Endothelial cell (in vitro differentiated cells): ENCODE results near the gene SUPV3L1. TPM values are rescaled to one million over a fixed set of nuclear protein-coding genes. Genes with fewer than 3 reads are reported as not detected.

Source experiments
- DNase-seq: peaks from one replicate; pipeline ENCODE4 v3.0.0; 2021; ENCODE audit warnings: low spot score
- H3K27ac Mint-ChIP-seq: one replicate; pipeline ENCODE4 v1.8.0; 2021; ENCODE audit warnings: mixed read lengths, inconsistent platforms; ENCODE audit not compliant: unreplicated experiment
- H3K27me3 Mint-ChIP-seq: one replicate; pipeline ENCODE4 v1.8.0; 2021; ENCODE audit warnings: mild to moderate bottlenecking, moderate library complexity, mixed read lengths, inconsistent platforms; ENCODE audit not compliant: unreplicated experiment
- H3K36me3 Mint-ChIP-seq: one replicate; pipeline ENCODE4 v1.8.0; 2021; ENCODE audit warnings: mild to moderate bottlenecking, low read depth, mixed read lengths, inconsistent platforms; ENCODE audit not compliant: unreplicated experiment
- H3K4me1 Mint-ChIP-seq: one replicate; pipeline ENCODE4 v1.8.0; 2021; ENCODE audit warnings: mild to moderate bottlenecking, mixed read lengths, inconsistent platforms; ENCODE audit not compliant: unreplicated experiment
- H3K4me3 Mint-ChIP-seq: one replicate; pipeline ENCODE4 v1.8.0; 2021; ENCODE audit warnings: mild to moderate bottlenecking, mixed read lengths, inconsistent platforms; ENCODE audit not compliant: unreplicated experiment
- H3K9me3 Mint-ChIP-seq: one replicate; pipeline ENCODE4 v1.8.0; 2021; ENCODE audit warnings: mixed read lengths, inconsistent platforms; ENCODE audit not compliant: unreplicated experiment
- total RNA-seq: library from RNA; stranded (reverse); fragmentation: NEBNext Ultra II Directional; extraction: Animal tissue kit (Norgen Biotek cat#: 25700); gene quantifications from one replicate; pipeline ENCODE4 v1.2.1, GENCODE V29; 2021; ENCODE audit not compliant: unreplicated experiment
- TF ChIP-seq, protein P1 (sequence below): fragments of 200-600 bp; sonication (generic); IDR thresholded peaks from one replicate; pipeline ENCODE4 v1.5.0; 2021; ENCODE audit warnings: antibody characterized with exemption; ENCODE audit not compliant: unreplicated experiment

SUPV3L1 gene
- total RNA-seq, 1 donor from 2014 or later, result 31.7 TPM

DNA sequence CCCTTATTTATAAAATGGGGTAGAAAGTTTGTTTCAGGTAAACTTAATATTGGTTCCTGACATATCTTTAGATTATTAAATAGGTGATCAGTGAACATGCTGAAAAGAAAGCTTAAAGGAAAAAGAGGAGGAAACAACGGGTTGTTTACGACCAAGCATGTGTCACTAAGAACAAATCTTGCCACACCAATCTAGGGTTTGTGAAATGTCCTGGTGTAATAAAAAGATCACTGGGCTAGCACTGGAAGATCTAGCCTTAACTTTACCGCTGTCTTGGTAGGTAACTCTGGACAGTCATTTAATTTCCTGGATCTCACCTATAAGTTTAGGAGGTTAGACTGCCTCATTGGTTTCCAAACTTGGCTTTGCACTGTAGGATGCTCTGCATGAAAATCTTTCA is 37.1 kb upstream of the SUPV3L1 start:
- Mint-ChIP-seq H3K36me3 (no peaks in the 10 kb centered on the region), H3K4me1 (no peaks in the 10 kb centered on the region), H3K4me3 (no peak overlapping the region), H3K27me3 (no peaks in the 10 kb centered on the region), H3K9me3 (no peaks in the 10 kb centered on the region), H3K27ac (no peak overlapping the region)
- TF ChIP-seq, protein P1, sequence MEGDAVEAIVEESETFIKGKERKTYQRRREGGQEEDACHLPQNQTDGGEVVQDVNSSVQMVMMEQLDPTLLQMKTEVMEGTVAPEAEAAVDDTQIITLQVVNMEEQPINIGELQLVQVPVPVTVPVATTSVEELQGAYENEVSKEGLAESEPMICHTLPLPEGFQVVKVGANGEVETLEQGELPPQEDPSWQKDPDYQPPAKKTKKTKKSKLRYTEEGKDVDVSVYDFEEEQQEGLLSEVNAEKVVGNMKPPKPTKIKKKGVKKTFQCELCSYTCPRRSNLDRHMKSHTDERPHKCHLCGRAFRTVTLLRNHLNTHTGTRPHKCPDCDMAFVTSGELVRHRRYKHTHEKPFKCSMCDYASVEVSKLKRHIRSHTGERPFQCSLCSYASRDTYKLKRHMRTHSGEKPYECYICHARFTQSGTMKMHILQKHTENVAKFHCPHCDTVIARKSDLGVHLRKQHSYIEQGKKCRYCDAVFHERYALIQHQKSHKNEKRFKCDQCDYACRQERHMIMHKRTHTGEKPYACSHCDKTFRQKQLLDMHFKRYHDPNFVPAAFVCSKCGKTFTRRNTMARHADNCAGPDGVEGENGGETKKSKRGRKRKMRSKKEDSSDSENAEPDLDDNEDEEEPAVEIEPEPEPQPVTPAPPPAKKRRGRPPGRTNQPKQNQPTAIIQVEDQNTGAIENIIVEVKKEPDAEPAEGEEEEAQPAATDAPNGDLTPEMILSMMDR, result no peak
- no peak for DNase-seq

DNA sequence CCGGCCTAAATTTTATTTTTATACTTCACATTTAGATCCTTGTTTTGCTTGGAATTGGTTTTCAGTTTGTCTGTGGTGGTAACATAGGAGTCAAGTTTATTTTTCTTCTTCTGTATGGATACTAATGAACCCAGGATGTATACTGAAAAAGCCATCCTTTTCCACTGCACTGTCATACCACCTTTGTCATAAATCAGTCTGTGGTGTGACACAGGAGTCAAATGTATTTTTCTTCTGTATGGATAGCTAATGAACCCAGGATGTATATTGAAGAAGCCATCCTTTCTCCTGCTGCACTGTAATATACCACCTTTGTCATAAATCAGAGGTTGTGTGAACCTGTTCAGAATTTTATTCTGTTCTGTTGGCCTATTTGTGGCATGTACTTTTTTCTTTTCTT is 34.7 kb upstream of the SUPV3L1 start:
- TF ChIP-seq, protein P1, result no peak
- Mint-ChIP-seq H3K36me3 (no peaks in the 10 kb centered on the region), H3K27ac (no peak overlapping the region), H3K4me1 (no peaks in the 10 kb centered on the region), H3K9me3 (no peaks in the 10 kb centered on the region), H3K4me3 (no peak overlapping the region), H3K27me3 (no peaks in the 10 kb centered on the region)
- DNase-seq, result no peak

- no peaks in the 10 kb centered on the region for H3K27me3 Mint-ChIP-seq
- no peak overlapping the region for H3K4me3 Mint-ChIP-seq
- DNase-seq, result no peak
- H3K4me1 Mint-ChIP-seq, result no peaks in the 10 kb centered on the region
- TF ChIP-seq, protein P1, result no peak
- H3K36me3 Mint-ChIP-seq, result no peaks in the 10 kb centered on the region
- no peaks in the 10 kb centered on the region for H3K9me3 Mint-ChIP-seq
- H3K27ac Mint-ChIP-seq, result no peak overlapping the region
Observed at GRCh38 chr10:69145864-69146263, 34.2 kb upstream of the SUPV3L1 start.

DNA sequence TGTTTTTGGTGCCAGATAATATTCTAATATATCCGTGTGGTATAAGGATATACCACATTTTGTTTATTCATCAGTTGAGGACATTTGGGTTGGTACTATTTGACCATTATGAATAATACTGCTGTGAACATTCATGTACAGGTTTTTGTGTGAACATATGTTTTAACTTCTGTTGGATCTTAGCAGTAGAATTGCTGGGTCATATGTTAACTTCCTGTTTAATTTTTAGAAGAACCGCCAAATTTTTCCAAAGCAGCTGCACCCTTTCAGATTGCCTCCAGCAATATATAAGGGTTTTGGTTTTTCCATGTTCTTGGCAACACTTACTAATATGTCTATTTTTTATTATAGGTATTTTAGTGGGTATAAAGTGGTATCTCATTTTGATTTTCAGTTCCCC is 33.3 kb upstream of the SUPV3L1 start:
- H3K36me3 Mint-ChIP-seq, result no peaks in the 10 kb centered on the region
- TF ChIP-seq, protein P1, result no peak

GRCh38 chr10:69151984-69152383 is 28.1 kb upstream of the SUPV3L1 start:
- no peak for DNase-seq
- Mint-ChIP-seq H3K27ac (no peak overlapping the region), H3K4me3 (no peak overlapping the region), H3K27me3 (no peaks in the 10 kb centered on the region), H3K36me3 (no peaks in the 10 kb centered on the region), H3K9me3 (no peaks in the 10 kb centered on the region), H3K4me1 (no peaks in the 10 kb centered on the region)
- TF ChIP-seq, protein P1, result no peak

More for the DNA sequence above, 33.3 kb upstream of the SUPV3L1 start:
- Mint-ChIP-seq H3K9me3 (no peaks in the 10 kb centered on the region), H3K4me1 (no peaks in the 10 kb centered on the region), H3K4me3 (no peak overlapping the region), H3K27me3 (no peaks in the 10 kb centered on the region), H3K27ac (no peak overlapping the region)
- no peak for DNase-seq
